Kidney capillary endothelial cell (primary cell): ENCODE data around the gene PRUNE2.
A peak's percentile ranks its signal among the peaks of the same experiment; 100 is the strongest.
"Not testable (repeated sequence)": the region's sequence is repeated elsewhere in the genome, so short reads cannot be mapped to it uniquely, and the experiment has no call there.

ENCODE experiments used
- DNase-seq: peaks from one replicate; pipeline ENCODE4 v3.0.0-alpha.2; 2018; ENCODE audit warnings: low spot score

The PRUNE2 gene

GRCh38 chr9:76789840-76790239 lies 116.1 kb downstream of the PRUNE2 start:
- DNase-seq = no peak

- no peak for DNase-seq
Measured at GRCh38 chr9:76787677-76788076, 118.2 kb downstream of the PRUNE2 start.

- no peak for DNase-seq
Measured at GRCh38 chr9:76785501-76785900, 120.4 kb downstream of the PRUNE2 start.

GRCh38 chr9:76784881-76785280 lies 121.0 kb downstream of the PRUNE2 start:
- no peak for DNase-seq

- DNase-seq = no peak
Measured at GRCh38 chr9:76772686-76773445, 133.0 kb downstream of the PRUNE2 start.

GRCh38 chr9:76766126-76766525 lies 139.8 kb downstream of the PRUNE2 start:
- no peak for DNase-seq

GRCh38 chr9:76764138-76764537 lies 141.8 kb downstream of the PRUNE2 start, which contains the start of gene PCA3:
Gene PCA3 (plus strand): TSS chr9:76764438.
- no peak for DNase-seq

GRCh38 chr9:76761448-76761847 lies 144.5 kb downstream of the PRUNE2 start:
- DNase-seq = peak; percentile 14

GRCh38 chr9:76759732-76760131 lies 146.2 kb downstream of the PRUNE2 start:
- DNase-seq = no peak

- DNase-seq = no peak
Measured at GRCh38 chr9:76758476-76758875, 147.4 kb downstream of the PRUNE2 start.

- no peak for DNase-seq
Measured at GRCh38 chr9:76756941-76757673, 148.8 kb downstream of the PRUNE2 start.

- no peak for DNase-seq
Measured at GRCh38 chr9:76756268-76756640, 149.7 kb downstream of the PRUNE2 start.

GRCh38 chr9:76751001-76751400 lies 154.9 kb downstream of the PRUNE2 start:
- DNase-seq = no peak

- DNase-seq = no peak
Measured at GRCh38 chr9:76744336-76744735, 161.6 kb downstream of the PRUNE2 start.

GRCh38 chr9:76743931-76744330 lies 162.0 kb downstream of the PRUNE2 start:
- no peak for DNase-seq

GRCh38 chr9:76742890-76743289 lies 163.0 kb downstream of the PRUNE2 start:
- not testable (repeated sequence) for DNase-seq

- DNase-seq = no peak
Measured at GRCh38 chr9:76741524-76741923, 164.4 kb downstream of the PRUNE2 start.

GRCh38 chr9:76738402-76738801 lies 167.5 kb downstream of the PRUNE2 start:
- no peak for DNase-seq

- DNase-seq = no peak
Measured at GRCh38 chr9:76737154-76737902, 168.6 kb downstream of the PRUNE2 start.

- DNase-seq = no peak
Measured at GRCh38 chr9:76734716-76735115, 171.2 kb downstream of the PRUNE2 start.

- no peak for DNase-seq
Measured at GRCh38 chr9:76733096-76733495, 172.8 kb downstream of the PRUNE2 start.

GRCh38 chr9:76732341-76732958 lies 173.5 kb downstream of the PRUNE2 start:
- DNase-seq = no peak
